Adrenal gland (tissue), 12 donors: ENCODE results near the gene ABLIM1. TPM values are rescaled to one million over a fixed set of nuclear protein-coding genes. Genes with fewer than 3 reads are reported as not detected.

Source experiments
- DNase-seq, 7 donors: peaks; one replicate each; pipeline ENCODE4 v3.0.0-alpha.2; 2019 to 2020
- H3K27ac ChIP-seq, 5 donors: fragments of 200-600 bp; sonication (generic) in 4 of 5; 1 replicate in 3 of 5; 2 replicates in 2 of 5; pipeline versions ENCODE4 v1.5.1 to v1.8.0; 2016 to 2020; ENCODE audit warnings: mild to moderate bottlenecking in 1 of 5
- H3K27me3 ChIP-seq: fragments of 200-600 bp; 2 replicates; pipeline ENCODE4 v1.8.0; 2021
- H3K36me3 ChIP-seq, 2 donors: fragments of 200-600 bp; replicated peaks in 1 of 2; 1 replicate in 1 of 2; 2 replicates in 1 of 2; pipeline versions ENCODE4 v1.5.1 to v1.8.0; 2018 to 2022
- H3K4me1 ChIP-seq, 2 donors: fragments of 200-600 bp; replicated peaks in 1 of 2; 1 replicate in 1 of 2; 2 replicates in 1 of 2; pipeline versions ENCODE4 v1.5.1 to v1.8.0; 2018 to 2021
- H3K4me3 ChIP-seq, 4 donors: fragments of 200-600 bp; sonication (generic) in 3 of 4; one replicate each; pipeline ENCODE4 v1.5.1; 2016 to 2018
- H3K9me3 ChIP-seq, 3 donors: fragments of 200-600 bp; sonication (generic) in 1 of 3; replicated peaks in 1 of 3; 1 replicate in 2 of 3; 2 replicates in 1 of 3; pipeline versions ENCODE4 v1.5.1 to v1.8.0; 2016 to 2021
- POLR2A ChIP-seq, 2 donors: fragments of 450-650 bp; IDR thresholded peaks; one replicate each; pipeline ENCODE4 v1.6.1; 2017; ENCODE audit warnings: antibody characterized with exemption in 2 of 2, mild to moderate bottlenecking in 2 of 2, moderate library complexity in 1 of 2
- WGBS, 4 donors: extraction: QIAGEN DNeasy Blood & Tissue Kit in 2 of 4; methylation state at CpG; one replicate each; pipeline versions ENCODE4 v1.1.5 to v1.1.7; 2013 to 2017; 5-methylcytosine and 5-hydroxymethylcytosine counted together
- intact Hi-C, 2 donors: fragments of 100-400 bp; cut with DNase I; formaldehyde crosslinking; loops; one replicate each; pipeline versions ENCODE4 v1.14.1 to v1.15.0; 2022 to 2023
- polyA plus RNA-seq, 3 donors: library from polyadenylated mRNA; stranded (reverse); fragments of 200-250 nt in 2 of 3; fragments of 350-450 nt in 1 of 3; fragmentation: Illumina TruSeq in 1 of 3; extraction: RNeasy Lipid Tissue Mini Kit (QIAGEN cat#74804) in 1 of 3; gene quantifications; one replicate each; pipeline ENCODE4 v1.2.3, GENCODE V29; 2013 to 2014
- total RNA-seq, 9 donors: library from RNA; depleted of rRNA in 4 of 9; stranded (reverse); fragments of >200 nt in 4 of 9; fragments of 120-200 nt in 1 of 9; fragmentation: NEBNext Ultra II Directional in 1 of 9; extraction: Animal tissue kit (Norgen Biotek cat#: 25700) in 1 of 9; gene quantifications; one replicate each; pipeline versions ENCODE4 v1.1.0 to v1.2.4, GENCODE V29; 2013 to 2023
- TF ChIP-seq, protein P1 (sequence below), 6 experiments: fragments of 450-650 bp in 4 of 6; fragments of 200-600 bp in 2 of 6; sonication (generic) in 1 of 6; IDR thresholded peaks; 1 replicate in 5 of 6; 2 replicates in 1 of 6; pipeline versions ENCODE4 v1.5.1 to v1.8.0; 2016 to 2021; ENCODE audit warnings: antibody characterized with exemption in 6 of 6, mild to moderate bottlenecking in 2 of 6, moderate library complexity in 1 of 6
- donor health status: healthy with polysubstance abuse.
- donor health status: Bipolar disorder and iron deficiency.
- donor health status: DM: yes; HTN: yes; CAD: no.
- donor health status: DM: no; HTN: no; CAD: no.
- donor health status: DM: no; HTN: no; CAD: no.
- donor health status: DM: yes; HTN: yes; CAD: no.

The ABLIM1 gene
- total and polyA plus RNA-seq, 12 donors = 7.9 to 430 (median 185) TPM

DNA sequence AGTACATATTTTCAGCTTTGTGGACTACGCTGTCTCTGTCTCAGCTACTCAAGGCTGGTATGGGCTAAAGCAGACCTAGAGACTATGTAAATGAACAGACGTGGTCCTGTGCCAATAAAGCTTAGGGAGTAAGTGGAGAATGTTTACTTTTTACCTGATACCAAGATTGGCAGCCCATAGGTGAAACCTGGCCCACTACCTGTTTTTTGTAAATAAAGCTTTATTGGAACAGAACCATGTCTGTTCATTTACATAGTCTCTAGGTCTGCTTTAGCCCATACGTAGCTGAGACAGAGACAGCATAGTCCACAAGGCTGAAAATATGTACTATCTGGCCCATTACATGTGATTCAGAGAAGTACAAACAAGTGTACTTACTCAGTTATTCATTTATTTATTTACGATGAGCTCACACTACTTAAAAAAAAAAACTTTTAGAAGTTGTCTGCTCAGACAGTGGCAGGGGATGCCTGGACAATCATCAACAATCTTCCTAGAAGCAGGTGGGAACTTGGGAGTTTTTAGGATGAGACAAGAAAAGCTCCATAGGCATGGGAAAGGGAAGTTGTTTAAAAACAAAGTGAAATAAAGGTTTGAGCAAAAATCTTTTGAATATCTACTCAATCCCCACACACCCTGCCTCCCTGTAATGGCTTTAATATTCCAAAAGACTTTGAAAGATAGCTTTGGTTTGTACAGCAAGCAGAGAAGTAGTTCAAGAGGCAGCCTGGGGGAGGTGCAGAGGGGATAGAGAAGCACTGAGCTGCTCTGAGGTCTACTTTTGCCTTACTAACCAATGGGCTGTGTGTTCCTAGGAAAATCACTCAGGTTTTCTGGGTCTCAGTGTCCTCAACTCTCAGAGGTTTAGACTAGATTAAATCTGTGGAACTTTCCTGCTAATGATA lies 139.4 kb downstream of the ABLIM1 start:
- intact Hi-C loops = no loop called here
- WGBS, 4 donors = 83 to 91% (median 86%) methylated on average over 4 of the region's 4 CpGs
- peak overlapping the region in 1 of 5 donors; percentile 58 for H3K27ac ChIP-seq

DNA sequence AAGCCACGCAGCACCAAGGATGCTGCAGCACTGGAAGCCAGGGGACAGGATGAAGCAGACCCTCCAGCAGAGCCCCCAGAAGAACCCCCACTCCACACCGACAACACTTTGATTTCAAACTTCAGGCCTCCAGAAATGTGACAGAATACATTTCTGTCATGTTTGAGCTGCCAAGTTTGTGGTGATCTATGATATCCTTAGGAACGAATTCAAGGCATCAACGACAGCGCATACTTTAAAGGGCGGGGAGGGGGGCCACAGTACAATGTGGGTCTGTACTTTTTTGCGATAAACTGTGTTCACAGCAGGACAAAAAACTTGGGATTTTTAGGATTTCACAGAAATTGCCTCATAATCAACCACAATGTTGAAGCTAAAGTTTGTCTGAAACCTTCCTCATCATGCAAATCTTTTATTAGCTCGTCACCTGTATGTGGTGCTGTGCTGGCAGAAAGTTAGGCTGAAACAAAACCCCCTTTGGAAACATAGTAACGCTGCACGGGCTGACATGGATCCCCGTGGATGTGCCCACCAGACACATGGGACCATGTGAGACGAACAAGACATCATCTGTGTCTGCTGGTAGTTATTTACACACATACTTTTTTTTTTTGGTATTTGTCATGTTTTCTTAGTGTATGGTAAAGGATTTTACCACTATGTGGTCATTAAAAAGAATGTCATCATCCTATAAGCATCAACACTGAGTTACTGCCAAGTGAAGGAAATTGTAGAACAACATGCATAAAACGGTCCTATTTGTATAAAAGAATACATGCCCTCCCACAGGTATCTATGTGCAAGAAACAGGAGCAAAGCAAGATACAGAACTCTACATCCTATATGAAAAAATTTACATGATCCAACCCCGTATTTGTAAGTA lies 140.5 kb downstream of the ABLIM1 start:
- WGBS, 4 donors = 85 to 89% (median 87%) methylated on average over 14 of the region's 14 CpGs
- no peak for TF ChIP-seq POLR2A (IDR thresholded peaks at IDR 0.05)
- TF ChIP-seq, protein P1, sequence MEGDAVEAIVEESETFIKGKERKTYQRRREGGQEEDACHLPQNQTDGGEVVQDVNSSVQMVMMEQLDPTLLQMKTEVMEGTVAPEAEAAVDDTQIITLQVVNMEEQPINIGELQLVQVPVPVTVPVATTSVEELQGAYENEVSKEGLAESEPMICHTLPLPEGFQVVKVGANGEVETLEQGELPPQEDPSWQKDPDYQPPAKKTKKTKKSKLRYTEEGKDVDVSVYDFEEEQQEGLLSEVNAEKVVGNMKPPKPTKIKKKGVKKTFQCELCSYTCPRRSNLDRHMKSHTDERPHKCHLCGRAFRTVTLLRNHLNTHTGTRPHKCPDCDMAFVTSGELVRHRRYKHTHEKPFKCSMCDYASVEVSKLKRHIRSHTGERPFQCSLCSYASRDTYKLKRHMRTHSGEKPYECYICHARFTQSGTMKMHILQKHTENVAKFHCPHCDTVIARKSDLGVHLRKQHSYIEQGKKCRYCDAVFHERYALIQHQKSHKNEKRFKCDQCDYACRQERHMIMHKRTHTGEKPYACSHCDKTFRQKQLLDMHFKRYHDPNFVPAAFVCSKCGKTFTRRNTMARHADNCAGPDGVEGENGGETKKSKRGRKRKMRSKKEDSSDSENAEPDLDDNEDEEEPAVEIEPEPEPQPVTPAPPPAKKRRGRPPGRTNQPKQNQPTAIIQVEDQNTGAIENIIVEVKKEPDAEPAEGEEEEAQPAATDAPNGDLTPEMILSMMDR (IDR thresholded peaks at IDR 0.05) = no peak
- H3K4me3 ChIP-seq = no peak overlapping the region
- no peaks in the 10 kb centered on the region for H3K9me3 ChIP-seq
- no peak overlapping the region for H3K27ac ChIP-seq
- H3K4me1 ChIP-seq = peaks cover 0 to 31% of the 10 kb centered on the region in 2 donors
- intact Hi-C loops = no loop called here
- H3K36me3 ChIP-seq = no peaks in the 10 kb centered on the region
- H3K27me3 ChIP-seq = no peaks in the 10 kb centered on the region
- no peak for DNase-seq

More for the DNA sequence above, 139.4 kb downstream of the ABLIM1 start:
- Histone ChIP-seq H3K4me1 (peaks cover 0 to 32% of the 10 kb centered on the region in 2 donors), H3K36me3 (no peaks in the 10 kb centered on the region), H3K9me3 (no peaks in the 10 kb centered on the region), H3K27me3 (no peaks in the 10 kb centered on the region), H3K4me3 (no peak overlapping the region)
- TF ChIP-seq POLR2A (IDR thresholded peaks at IDR 0.05) = no peak
- peak in 1 of 7 donors; percentile 1 for DNase-seq

DNA sequence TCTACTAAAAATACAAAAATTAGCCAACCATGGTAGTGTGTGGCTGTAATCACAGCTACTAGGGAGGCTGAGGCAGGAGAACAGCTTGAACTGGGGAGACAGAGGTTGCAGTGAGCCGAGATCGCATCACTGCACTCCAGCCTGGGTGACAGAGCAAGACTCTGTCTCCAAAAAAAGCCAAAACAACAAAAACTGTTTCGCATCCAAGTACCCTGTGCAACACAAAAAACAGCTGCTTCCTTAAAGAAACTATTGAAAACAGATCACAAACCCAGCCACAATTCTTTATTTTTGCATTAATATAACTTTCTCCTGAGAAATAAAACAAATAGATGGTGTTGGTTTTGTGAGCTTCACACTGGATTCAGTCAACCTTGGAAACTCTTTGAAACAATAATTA lies 141.7 kb downstream of the ABLIM1 start:
- intact Hi-C loops = no loop called here
- Histone ChIP-seq H3K4me1 (peaks cover 0 to 26% of the 10 kb centered on the region in 2 donors), H3K36me3 (no peaks in the 10 kb centered on the region), H3K27me3 (no peaks in the 10 kb centered on the region), H3K9me3 (no peaks in the 10 kb centered on the region), H3K27ac (no peak overlapping the region), H3K4me3 (no peak overlapping the region)
- TF ChIP-seq POLR2A (IDR thresholded peaks at IDR 0.05) = no peak
- TF ChIP-seq, protein P1 (IDR thresholded peaks at IDR 0.05) = no peak
- 63 to 76% (median 72%) methylated on average over 3 of the region's 3 CpGs for WGBS, 4 donors
- DNase-seq = peak in 1 of 7 donors; percentile 7

- TF ChIP-seq POLR2A (IDR thresholded peaks at IDR 0.05) = no peak
- TF ChIP-seq, protein P1 (IDR thresholded peaks at IDR 0.05) = no peak
- H3K27ac ChIP-seq = peak overlapping the region in 1 of 5 donors; percentile 17
- intact Hi-C loops = no loop called here
- H3K4me3 ChIP-seq = no peak overlapping the region
- peaks cover 0 to 25% of the 10 kb centered on the region in 2 donors for H3K4me1 ChIP-seq
- no peaks in the 10 kb centered on the region for H3K9me3 ChIP-seq
- H3K36me3 ChIP-seq = no peaks in the 10 kb centered on the region
- DNase-seq = peak in 1 of 7 donors; percentile 7
- no peaks in the 10 kb centered on the region for H3K27me3 ChIP-seq
- WGBS, 4 donors = 79 to 90% (median 85%) methylated on average over 3 to 6 of the region's 6 CpGs
These were observed 142.7 kb downstream of the ABLIM1 start for GRCh38 chr10:114515298-114515914.
